HG03280 (cell line): ENCODE measurements around the gene PGM2L1.
"Not testable (repeated sequence)": the region's sequence is repeated elsewhere in the genome, so short reads cannot be mapped to it uniquely, and the experiment has no call there.

ENCODE experiments used
- ATAC-seq: cut with Tn5 transposase; IDR thresholded peaks from one replicate; pipeline ENCODE4 v1.9.1; 2021; ENCODE audit warnings: mild to moderate bottlenecking, moderate library complexity; ENCODE audit not compliant: unreplicated experiment

Gene PGM2L1

DNA sequence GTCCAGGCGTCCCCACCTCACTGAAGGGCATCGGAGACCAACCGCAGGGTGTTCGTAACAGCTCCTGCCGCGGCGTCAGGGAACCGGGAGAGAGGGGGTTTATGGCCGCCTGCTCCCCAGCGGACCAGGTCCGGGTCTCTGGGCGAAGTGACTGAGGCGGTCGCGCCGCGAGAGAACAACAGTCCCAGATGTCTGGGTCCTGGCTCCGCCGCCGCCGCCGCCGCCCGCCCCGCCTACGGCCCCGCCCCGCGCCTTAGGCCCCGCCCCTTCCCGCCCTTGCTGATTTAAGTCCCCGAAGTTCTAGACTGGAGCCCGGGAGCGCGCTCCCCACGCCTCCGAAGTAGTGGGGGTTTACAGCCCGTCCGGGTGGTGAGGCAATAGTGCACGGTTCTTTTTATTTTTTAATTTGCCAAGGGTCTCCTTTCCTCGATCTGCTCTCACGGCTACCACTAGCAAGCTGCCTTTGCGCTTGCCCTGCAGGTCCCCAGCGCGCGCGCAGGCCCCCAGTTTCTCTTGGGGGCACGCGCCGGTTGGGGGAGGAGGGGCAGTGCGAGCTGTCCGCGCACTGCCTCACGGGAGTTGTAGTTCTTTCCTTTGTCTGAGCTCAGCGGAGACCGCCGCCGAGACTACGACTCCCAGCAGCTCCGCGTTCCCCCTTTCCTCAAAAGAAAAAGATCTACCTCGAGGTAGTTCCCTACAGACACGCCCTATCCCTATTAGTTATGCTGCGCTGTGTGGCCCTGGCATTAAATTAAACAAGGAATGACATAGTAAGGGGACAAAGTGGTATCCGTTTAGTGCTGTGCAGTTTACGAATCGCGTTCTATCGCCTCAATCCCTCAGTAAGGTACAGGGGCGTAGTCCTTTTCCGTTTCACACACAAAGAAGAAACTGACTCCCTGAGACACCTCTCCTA lies at the start of gene PGM2L1:
Gene PGM2L1, minus strand, starts transcription at position 190 of the 916 bp plus-strand sequence. CDS start 272 bp downstream, outside the sequence.
- ATAC-seq: peak; percentile 93

DNA sequence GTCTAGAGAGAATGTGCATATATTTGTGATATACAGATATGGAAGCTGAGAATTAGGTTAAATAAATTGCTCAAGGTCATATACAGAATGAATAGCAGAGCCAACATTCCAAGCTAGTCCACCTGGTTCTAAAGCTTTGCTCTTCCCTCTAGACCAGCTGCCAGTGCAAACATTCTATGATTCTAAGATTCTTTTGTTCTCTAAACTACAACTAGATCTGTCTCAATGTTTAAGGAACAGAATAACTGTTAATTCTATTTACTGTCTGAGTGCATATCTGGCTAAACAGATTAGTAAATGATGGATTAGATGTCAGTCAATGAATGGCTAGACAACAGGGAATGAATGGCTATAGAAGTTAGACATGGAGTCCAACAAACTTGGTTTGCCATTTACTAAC lies 49.5 kb upstream of the PGM2L1 start:
- no peak for ATAC-seq

- ATAC-seq: no peak
Observed at GRCh38 chr11:74446532-74446938, 48.3 kb upstream of the PGM2L1 start.

GRCh38 chr11:74444173-74444826 lies 46.1 kb upstream of the PGM2L1 start:
- ATAC-seq: no peak

GRCh38 chr11:74443071-74443864 lies 45.0 kb upstream of the PGM2L1 start:
- no peak for ATAC-seq

GRCh38 chr11:74442636-74443035 lies 44.4 kb upstream of the PGM2L1 start:
- no peak for ATAC-seq

GRCh38 chr11:74438681-74439080 lies 40.4 kb upstream of the PGM2L1 start:
- no peak for ATAC-seq

DNA sequence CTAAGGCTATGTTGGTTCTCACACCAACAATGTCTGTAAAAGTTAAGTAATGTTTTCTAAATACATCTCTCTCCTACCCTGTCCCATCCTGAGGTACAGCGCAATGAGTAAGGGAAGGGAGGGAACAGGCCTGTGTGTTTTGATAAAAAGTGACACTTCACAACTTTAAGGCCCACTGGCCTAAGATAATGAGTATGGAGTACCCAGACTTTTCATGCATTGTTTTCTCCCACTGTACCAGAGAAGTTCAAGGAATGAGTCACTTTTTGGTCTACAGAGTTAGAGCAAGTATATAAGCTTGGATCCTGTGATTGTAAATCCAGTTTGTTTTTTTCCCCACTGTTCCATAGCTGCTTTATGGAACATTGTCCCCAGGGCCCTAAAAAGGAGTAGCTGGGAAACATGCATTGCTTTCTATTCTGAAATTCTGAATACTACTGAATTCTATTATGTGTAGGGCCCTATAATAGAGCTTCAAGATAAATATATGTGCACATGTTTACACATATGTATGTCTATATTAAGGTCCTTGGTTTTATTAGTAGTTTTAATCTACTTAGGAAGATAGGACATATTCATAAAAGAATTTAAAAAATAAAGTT lies 39.3 kb upstream of the PGM2L1 start:
- no peak for ATAC-seq

GRCh38 chr11:74434528-74434927 lies 36.3 kb upstream of the PGM2L1 start:
- ATAC-seq: no peak

- ATAC-seq: no peak
Observed at GRCh38 chr11:74429205-74429604, 31.0 kb upstream of the PGM2L1 start.

DNA sequence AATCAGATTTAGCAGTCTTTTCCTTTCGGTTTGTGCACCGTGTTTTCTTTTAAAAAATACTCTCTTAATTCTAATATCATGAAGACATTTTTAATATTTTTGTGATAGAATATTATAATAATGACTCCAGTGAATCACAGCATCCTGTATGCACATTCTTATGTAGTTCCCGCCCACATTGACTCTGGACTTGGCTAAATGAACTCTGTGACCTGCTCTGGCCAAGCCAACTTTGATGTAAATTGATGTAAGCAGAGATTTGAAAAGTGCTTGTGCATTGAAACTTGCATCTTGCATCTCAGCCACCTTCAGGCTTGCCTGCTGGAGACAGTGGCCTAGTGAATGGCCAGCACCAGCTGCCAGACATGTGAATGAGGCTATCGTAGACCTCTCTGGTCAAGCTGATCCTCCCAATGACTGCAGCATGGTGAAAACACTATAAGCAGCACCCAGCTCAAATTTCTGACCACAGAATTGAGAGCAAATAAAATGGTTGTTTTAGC lies 29.2 kb upstream of the PGM2L1 start:
- ATAC-seq: no peak

- no peak for ATAC-seq
Observed at GRCh38 chr11:74425100-74425499, 26.9 kb upstream of the PGM2L1 start.

GRCh38 chr11:74418509-74418895 lies 20.3 kb upstream of the PGM2L1 start:
- ATAC-seq: no peak

DNA sequence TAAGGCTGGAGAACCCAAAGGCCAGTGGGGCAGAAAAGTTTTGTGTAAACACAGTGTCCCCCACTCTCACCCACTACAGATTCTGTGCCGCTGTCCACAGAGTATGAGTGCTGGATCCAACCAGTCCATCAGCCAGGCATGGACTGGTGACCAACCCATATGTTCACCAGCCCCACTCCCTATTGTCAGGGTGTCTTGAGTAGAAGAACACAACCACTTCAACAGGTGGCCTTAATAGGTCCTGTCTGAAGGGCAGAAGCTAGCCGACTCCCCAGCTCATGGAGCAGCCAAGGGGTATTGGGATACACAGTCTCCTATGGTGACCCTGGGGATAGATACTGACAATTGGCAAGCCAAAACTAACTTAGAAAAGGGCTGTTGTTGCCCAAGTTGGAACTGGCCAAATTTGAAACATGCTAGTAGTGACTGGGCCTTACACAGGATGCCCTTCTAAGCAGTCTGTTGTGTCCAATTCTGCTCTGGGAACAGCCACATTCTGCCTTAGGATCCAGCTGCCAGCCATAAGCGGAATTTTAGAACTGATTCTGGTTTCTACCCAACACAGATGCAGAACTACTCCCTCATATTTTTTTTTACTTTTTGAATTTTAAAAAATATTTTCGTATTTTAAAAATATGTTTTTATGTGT lies 19.8 kb upstream of the PGM2L1 start:
- ATAC-seq: no peak

- no peak for ATAC-seq
Observed at GRCh38 chr11:74417379-74417804, 19.2 kb upstream of the PGM2L1 start.

DNA sequence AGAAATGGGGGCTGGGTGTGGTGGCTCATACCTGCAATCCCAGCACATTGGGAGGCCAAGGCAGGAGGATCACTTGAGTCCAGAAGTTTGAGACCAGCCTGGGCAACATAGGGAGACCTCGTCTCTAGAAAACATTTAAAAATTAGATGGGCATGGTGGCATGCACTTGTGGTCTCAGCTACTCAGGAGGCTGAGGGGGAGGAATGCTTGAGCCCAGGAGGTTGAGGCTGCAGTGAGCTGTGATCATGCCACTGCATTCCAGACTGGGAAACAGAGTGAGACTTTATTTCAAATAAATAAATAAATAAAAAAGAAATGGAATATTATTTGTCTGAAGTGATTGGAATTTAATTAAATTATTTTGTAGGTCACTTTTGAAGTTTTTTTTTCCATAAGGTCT lies 18.7 kb upstream of the PGM2L1 start:
- not testable (repeated sequence) for ATAC-seq

DNA sequence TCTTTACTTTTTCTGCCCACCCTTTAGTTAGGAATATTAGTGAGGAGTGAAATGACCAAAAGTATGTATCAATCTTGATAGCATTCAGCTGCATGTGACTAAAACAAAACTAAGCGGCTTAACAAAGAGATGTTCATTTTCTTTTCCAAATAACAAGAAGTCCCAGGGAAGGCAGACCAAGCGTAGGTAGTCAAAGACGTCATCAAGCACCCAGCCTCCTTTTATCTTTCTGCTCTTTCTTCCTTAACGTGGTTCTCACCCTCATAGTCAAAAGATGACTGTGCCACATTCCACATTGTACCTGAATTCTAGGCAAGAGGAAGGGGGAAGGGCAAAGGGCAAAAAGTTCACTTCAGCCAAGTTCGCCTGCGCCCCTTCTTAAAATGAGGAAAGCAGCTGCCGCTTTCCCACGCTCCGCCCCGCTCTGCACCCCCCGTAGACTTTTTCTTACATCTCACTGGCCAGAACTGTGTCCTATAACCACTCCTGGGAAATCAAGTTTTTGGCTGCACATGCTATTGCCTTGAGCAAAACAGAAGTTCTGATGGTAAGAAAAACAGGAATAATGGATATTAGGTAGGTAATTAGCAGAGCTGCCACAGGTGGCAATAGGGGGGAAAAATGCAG lies 14.6 kb upstream of the PGM2L1 start:
- ATAC-seq: no peak

DNA sequence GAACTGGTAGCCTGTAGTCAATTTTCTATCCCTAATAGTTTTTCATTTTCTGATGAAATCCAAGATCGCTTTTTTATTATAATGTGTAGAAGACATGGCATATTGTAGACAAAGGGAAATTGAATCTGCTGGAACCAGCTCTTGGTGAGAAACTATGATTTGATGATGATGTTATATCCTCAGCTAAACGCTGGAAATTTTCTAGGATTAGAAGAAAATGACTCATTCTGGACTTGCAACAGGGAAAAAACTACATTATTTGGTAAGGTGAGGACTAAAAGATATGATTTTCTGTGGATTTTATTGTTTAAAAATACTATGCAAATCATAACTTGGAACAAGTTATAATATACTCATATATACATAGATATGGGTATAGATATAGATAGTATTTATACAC lies 14.1 kb upstream of the PGM2L1 start:
- no peak for ATAC-seq

DNA sequence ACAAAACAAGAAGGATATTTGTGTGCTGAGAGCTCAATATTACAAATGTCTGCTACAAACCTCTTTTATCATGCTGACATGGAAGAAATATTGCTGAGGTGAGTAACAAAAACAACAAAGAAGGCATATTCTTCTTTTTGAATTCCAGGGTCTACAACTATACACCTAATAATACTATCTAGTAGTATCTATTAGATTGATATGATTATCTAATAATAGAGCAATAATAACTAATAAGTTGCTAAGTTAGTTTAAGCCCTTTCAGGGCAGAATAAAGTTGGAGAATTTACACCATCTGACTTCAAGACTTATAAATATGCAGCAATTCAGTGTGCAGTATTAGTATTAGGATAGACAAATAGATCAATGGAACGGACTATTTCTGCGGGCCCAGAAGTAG lies 11.4 kb upstream of the PGM2L1 start:
- ATAC-seq: no peak
